Renal cortex interstitium (tissue), 11 donors: Measurements from ENCODE around the gene CNTN1. TPM values are rescaled to one million over a fixed set of nuclear protein-coding genes. Genes with fewer than 3 reads are reported as not detected.
"Not testable (repeated sequence)": the region's sequence is repeated elsewhere in the genome, so short reads cannot be mapped to it uniquely, and the experiment has no call there.

Experiments
- DNase-seq, 11 donors: peaks; one replicate each; pipeline ENCODE4 v3.0.0-alpha.2; 2013; ENCODE audit warnings: low read depth in 9 of 11, low spot score in 4 of 11; ENCODE audit errors: extremely low read depth in 1 of 11
- polyA plus RNA-seq, 3 donors: library from polyadenylated mRNA; unstranded; fragments of 120-200 nt; gene quantifications; one replicate each; pipeline ENCODE4 v1.2.1, GENCODE V29; 2013; ENCODE audit not compliant: insufficient read length in 3 of 3

CNTN1 gene
- polyA plus RNA-seq, 3 donors: 37.6 to 45.2 (median 38.1) TPM

- DNase-seq: no peak
Measured at GRCh38 chr12:40688085-40688725, 4.0 kb upstream of the CNTN1 start.

DNA sequence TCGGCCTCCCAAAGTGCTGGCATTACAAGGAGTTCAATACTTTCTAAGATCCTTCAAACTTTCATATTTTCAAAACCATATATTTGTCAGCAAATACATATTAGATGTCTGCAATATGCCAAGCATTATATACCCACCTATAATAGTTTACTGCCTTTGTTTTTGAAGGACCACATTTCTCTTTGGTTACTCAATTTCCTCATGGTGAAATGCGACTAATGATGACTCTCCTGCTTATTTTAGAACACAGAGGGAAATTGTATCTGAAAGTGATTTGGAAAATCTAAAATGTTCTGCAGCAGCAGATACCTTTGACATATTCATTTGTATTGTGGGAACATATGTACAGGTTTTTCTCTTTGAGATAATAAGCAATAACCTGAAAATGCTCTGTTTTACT is 2.7 kb upstream of the CNTN1 start:
- no peak for DNase-seq

DNA sequence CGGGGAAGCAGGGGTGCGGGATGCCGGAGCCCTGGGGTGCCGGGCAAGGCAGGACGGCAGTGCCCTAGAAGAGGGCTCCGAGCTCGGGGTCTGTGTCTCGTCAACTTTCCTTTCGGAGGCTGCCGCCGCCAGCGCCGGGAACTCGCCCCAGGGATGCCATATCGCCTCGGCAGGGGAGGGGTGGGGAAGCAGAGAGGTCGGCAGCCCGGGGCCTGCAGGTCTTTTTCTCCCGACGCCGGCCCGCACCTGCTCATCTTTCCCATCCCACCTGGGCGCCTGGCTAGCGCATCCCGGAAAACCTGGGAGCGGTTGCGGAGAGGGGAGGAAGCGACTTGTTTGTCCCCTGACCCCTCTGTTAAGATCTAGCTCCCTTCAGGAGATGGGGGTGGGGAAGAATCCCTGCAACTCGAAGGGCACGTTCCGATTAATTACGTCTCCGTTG is 547 bp downstream of the CNTN1 start:
- no peak for DNase-seq

DNA sequence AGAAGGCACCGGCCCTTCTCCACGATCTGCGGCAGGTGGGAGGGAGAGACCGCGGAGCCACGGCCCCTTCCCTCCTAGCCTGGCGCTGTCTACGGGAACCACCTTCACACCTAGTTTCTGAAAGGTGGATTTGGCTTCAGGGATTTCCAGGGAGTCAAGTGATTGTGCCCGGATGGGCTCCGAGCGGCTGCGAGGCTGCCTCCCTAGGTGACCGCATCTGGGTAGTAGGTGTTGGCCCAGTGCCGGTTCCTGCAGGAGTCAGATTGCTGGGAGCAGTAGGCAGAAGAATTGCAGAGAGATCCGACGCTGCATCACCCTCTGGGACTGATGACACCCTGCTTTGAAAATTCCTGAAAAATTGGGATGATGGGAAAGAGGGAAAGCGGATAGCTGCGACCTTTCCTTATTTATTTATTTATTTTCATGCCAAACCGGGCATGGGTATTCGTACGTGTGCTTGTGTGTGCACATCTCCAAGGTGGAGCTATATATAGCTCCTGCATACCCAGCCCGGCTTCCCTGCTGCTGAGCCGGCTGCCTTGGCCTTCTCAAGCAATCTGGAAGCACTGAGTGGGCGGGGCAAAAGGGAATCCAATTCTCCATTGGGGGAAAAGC is 1.1 kb downstream of the CNTN1 start:
- peak in 1 of 11 donors; percentile 18 for DNase-seq

- no peak for DNase-seq
Measured at GRCh38 chr12:40697566-40698259, 5.5 kb downstream of the CNTN1 start.

GRCh38 chr12:40701756-40702155 is 9.5 kb downstream of the CNTN1 start:
- DNase-seq: no peak

GRCh38 chr12:40711121-40711520 is 18.9 kb downstream of the CNTN1 start:
- DNase-seq: no peak

DNA sequence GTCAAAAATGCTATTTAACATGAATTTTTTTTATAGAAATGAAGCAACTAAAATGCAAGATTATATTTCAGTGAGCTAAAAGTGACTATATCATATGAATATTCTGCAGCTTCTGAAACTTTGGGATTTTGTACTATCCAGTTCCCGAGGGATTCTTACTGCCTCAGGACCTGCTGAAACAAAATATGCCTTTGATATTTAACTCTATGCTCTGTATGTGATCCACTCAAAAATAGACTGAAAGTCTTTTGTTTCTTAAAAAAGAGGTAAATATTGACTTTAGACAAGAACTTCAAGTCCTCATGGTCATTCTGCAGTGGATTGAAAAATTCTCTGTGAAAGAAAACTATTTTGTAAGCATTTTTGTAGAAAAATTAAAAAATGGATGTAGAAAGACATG is 22.4 kb downstream of the CNTN1 start:
- DNase-seq: no peak

GRCh38 chr12:40716037-40716436 is 23.8 kb downstream of the CNTN1 start:
- no peak for DNase-seq

- no peak for DNase-seq
Measured at GRCh38 chr12:40717576-40717975, 25.3 kb downstream of the CNTN1 start.

DNA sequence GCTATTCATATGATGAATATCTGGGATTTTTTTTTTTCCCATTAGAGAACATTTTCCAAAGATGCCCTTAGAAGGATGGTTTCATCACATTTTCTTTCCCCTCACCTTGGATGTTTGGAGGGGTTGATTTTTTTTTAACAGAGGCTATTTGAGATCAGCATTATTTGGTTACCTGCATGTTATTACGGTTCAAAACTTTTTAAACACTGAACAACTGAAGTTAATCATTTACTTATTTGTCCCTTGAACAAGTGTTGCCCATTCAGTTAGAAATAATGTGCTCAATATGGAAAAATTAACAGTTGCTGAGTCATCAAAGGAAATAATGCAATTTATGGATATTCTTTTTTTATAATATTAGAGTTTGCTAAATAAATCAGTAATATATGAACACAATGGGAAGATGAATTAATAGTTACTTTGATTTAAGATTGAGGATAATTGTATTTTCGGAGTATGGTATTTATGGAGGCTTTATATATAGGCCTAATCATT is 26.7 kb downstream of the CNTN1 start:
- DNase-seq: no peak

GRCh38 chr12:40723001-40723400 is 30.8 kb downstream of the CNTN1 start:
- DNase-seq: no peak

DNA sequence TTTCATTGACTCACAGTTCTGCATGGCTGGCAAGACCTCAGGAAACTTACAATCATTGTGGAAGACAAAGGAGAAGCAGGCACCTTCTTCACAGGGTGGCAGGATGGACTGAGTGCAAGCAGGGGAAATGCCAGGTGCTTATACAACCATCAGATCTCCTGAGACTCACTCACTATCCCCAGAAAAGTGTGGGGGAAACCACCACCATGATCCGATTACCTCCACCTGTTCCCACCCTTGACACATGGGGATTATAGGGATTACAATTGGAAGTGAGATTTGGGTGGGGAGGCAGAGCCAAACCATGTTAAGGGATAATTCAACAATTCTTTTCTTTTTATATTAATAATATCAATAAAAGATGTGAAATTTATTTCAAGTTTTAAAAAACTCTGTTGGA is 34.1 kb downstream of the CNTN1 start:
- no peak for DNase-seq

DNA sequence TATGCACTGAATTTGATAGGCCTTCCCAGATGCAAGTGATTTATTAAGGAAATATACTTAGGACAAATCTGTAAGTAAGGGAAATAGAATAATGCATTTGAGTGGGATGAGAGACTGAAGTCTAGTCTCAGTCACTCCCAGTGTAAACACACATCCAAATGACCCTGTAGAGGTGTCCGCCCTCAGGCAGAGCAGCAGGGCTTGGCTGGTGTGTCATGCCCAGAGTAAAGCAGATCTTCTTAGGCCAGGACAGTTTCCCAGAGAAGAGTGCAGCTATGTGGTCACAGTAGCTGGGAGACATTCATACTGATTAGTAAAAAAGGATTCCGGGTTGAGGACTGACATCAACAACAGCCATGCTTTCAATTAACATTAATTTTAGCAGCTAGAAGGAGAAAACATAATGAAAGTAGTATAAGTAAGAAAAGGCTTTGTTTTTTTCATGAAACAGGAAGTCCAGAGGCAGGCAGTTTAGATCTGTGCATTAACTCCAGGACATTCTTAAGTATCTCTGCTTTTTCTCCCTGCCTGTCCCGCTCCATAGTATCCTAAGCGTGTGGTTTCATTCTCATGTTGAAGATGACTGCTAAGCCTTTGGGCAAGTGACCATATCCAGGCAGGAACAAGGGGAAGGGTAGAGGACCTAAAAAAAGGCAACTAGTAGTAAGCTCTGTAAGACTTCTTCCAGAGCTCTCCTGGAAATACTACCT is 35.7 kb downstream of the CNTN1 start:
- DNase-seq: no peak

GRCh38 chr12:40730281-40730680 is 38.0 kb downstream of the CNTN1 start:
- no peak for DNase-seq

DNA sequence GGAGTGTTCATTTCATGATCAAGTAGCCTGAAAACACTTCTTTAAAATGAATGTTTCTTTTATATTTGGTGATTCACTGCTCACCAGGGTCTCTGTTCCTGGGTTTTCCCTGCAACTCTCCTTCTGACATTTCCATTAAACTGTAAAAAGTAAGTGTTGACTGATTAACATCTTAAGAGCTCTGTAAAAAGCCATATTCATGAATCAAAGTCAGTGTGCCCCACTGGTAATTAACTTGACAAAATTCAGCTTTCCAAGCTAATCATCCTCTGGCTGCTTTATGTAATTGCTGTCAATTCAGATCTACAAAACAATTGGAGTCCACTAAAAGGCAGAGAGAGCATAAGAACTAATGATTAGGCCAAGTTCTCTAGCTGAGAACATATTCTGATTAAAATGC is 41.6 kb downstream of the CNTN1 start:
- DNase-seq: peak in 1 of 11 donors; percentile 2

GRCh38 chr12:40734276-40734675 is 42.0 kb downstream of the CNTN1 start:
- DNase-seq: no peak

- no peak for DNase-seq
Measured at GRCh38 chr12:40735551-40736230, 43.5 kb downstream of the CNTN1 start.

DNA sequence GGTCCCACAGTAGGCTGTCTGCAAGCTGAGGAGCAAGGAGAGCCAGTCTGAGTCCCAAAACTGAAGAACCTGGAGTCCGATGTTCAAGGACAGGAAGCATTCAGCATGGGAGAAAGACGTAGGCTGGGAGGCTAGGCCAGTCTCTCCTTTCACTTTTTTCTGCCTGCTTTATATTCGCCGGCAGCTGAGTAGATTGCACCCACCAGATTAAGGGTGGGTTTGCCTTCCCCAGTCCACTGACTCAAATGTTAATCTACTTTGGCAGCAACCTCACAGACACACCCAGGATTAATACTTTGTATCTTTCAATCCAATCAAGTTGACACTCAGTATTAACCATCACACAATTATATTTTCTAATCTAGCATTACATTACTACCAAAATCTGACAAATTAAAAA is 45.2 kb downstream of the CNTN1 start:
- not testable (repeated sequence) for DNase-seq
